Loucy (cell line): ENCODE data around the gene MCU.

Experiments used
- H2AFZ ChIP-seq: fragments of 200-600 bp; sonication (generic); 2 replicates; pipeline ENCODE4 v1.6.0; 2016; ENCODE audit warnings: antibody characterized with exemption, mild to moderate bottlenecking, low read length, moderate library complexity
- H3F3A ChIP-seq: fragments of 200-600 bp; 2 replicates; pipeline ENCODE4 v1.6.0; 2016; ENCODE audit warnings: antibody characterized with exemption, low read depth, mild to moderate bottlenecking
- H3K27me3 ChIP-seq: fragments of 200-600 bp; sonication (generic); 2 replicates; pipeline ENCODE4 v1.6.1; 2014; ENCODE audit warnings: low read length, mild to moderate bottlenecking; ENCODE audit not compliant: insufficient read depth, poor library complexity, severe bottlenecking
- H3K36me3 ChIP-seq: fragments of 200-600 bp; sonication (generic); 2 replicates; pipeline ENCODE4 v1.6.1; 2016; ENCODE audit warnings: low read length; ENCODE audit not compliant: insufficient read depth
- H3K4me1 ChIP-seq: fragments of 200-600 bp; sonication (generic); 2 replicates; pipeline ENCODE4 v1.5.1; 2014; ENCODE audit warnings: low read length, mild to moderate bottlenecking; ENCODE audit not compliant: insufficient read depth, poor library complexity, severe bottlenecking
- H3K4me2 ChIP-seq: fragments of 200-600 bp; sonication (generic); 2 replicates; pipeline ENCODE4 v1.6.0; 2014; ENCODE audit warnings: antibody characterized with exemption, low read length, low read depth, mild to moderate bottlenecking; ENCODE audit not compliant: poor library complexity, severe bottlenecking
- H3K4me3 ChIP-seq: fragments of 200-600 bp; sonication (generic); 2 replicates; pipeline ENCODE4 v1.5.1; 2014; ENCODE audit warnings: low read length, mild to moderate bottlenecking, mixed read lengths; ENCODE audit not compliant: poor library complexity, severe bottlenecking
- H3K79me2 ChIP-seq: fragments of 200-600 bp; sonication (generic); 2 replicates; pipeline ENCODE4 v1.6.1; 2014; ENCODE audit warnings: low read length; ENCODE audit not compliant: insufficient read depth
- H3K9ac ChIP-seq: fragments of 200-600 bp; sonication (generic); 2 replicates; pipeline ENCODE4 v1.6.0; 2014; ENCODE audit warnings: mild to moderate bottlenecking, low read depth, low read length, moderate library complexity; ENCODE audit not compliant: poor library complexity, severe bottlenecking
- H3K9me2 ChIP-seq: fragments of 200-600 bp; sonication (generic); replicated peaks from 2 replicates; pipeline ENCODE4 v1.6.1; 2016; ENCODE audit warnings: low read depth, low read length, mixed read lengths
- H3K9me3 ChIP-seq: fragments of 200-600 bp; sonication (generic); 2 replicates; pipeline ENCODE4 v1.6.1; 2014; ENCODE audit warnings: mild to moderate bottlenecking, antibody characterized with exemption, low read length, low read depth; ENCODE audit not compliant: insufficient read depth
- H4K20me1 ChIP-seq: fragments of 200-600 bp; sonication (generic); 2 replicates; pipeline ENCODE4 v1.6.0; 2014; ENCODE audit warnings: antibody characterized with exemption, low read length, mild to moderate bottlenecking; ENCODE audit not compliant: insufficient read depth, poor library complexity, severe bottlenecking
- EZH2phosphoT487 ChIP-seq: fragments of 200-600 bp; IDR thresholded peaks from 2 replicates; pipeline ENCODE4 v1.6.1; 2018; ENCODE audit warnings: antibody characterized with exemption, mild to moderate bottlenecking, moderate library complexity, borderline replicate concordance
- TF ChIP-seq, protein P1 (sequence below): fragments of 200-600 bp; sonication (generic); conservative IDR thresholded peaks from 2 replicates; pipeline ENCODE4 v1.5.1; 2014; ENCODE audit warnings: mild to moderate bottlenecking, antibody characterized with exemption, low read length

MCU gene

DNA sequence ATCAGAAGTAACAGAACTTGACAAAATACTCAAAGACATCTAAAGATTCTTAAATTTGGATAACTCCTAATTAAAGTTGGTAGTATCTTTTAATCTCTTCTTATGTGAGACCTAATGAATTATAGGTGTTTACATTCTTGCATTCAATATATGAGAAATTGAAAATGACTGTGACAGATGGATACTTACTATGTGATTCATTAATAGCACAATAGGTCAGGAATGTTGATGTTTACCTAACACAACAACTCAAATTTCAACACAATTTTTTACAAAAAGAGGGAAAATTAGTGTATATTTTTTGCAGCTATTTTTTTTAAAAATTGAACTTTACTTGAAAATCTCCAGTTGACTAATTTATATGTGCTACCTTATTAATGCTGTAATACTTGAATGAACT is 31.7 kb upstream of the MCU start:
- TF ChIP-seq EZH2phosphoT487, result no peak
- TF ChIP-seq, protein P1, sequence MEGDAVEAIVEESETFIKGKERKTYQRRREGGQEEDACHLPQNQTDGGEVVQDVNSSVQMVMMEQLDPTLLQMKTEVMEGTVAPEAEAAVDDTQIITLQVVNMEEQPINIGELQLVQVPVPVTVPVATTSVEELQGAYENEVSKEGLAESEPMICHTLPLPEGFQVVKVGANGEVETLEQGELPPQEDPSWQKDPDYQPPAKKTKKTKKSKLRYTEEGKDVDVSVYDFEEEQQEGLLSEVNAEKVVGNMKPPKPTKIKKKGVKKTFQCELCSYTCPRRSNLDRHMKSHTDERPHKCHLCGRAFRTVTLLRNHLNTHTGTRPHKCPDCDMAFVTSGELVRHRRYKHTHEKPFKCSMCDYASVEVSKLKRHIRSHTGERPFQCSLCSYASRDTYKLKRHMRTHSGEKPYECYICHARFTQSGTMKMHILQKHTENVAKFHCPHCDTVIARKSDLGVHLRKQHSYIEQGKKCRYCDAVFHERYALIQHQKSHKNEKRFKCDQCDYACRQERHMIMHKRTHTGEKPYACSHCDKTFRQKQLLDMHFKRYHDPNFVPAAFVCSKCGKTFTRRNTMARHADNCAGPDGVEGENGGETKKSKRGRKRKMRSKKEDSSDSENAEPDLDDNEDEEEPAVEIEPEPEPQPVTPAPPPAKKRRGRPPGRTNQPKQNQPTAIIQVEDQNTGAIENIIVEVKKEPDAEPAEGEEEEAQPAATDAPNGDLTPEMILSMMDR, result no peak
- Histone ChIP-seq H3K4me1 (no peaks in the 10 kb centered on the region), H3K4me3 (no peak overlapping the region), H3K9me2 (no peaks in the 10 kb centered on the region), H3K79me2 (no peaks in the 10 kb centered on the region), H2AFZ (no peak overlapping the region), H3K9ac (no peak overlapping the region), H3F3A (no peaks in the 10 kb centered on the region), H3K27me3 (no peaks in the 10 kb centered on the region), H4K20me1 (no peaks in the 10 kb centered on the region), H3K4me2 (no peak overlapping the region), H3K9me3 (no peaks in the 10 kb centered on the region), H3K36me3 (no peaks in the 10 kb centered on the region)

DNA sequence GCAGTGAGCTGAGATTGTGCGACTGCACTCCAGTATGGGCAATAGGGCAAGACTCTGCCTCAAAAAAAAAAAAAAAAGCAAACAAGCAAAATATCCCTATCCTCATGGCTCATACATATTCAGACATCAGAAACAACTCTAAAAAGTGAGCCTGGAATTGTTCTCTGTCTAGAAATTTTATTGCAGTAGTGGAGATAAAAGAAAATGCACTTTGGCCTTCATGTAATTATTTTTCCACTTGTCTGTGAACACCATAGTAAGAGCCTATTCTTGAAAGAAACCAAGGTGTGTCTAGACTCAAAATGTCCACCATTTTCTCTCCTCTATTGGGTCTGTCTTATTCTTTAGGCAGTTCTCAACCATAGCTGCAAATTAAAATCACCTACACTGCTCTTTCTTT is 30.5 kb upstream of the MCU start:
- Histone ChIP-seq H3K9me3 (no peaks in the 10 kb centered on the region), H2AFZ (no peak overlapping the region), H3K9me2 (no peaks in the 10 kb centered on the region), H3K79me2 (no peaks in the 10 kb centered on the region), H3K9ac (no peak overlapping the region), H3K4me3 (no peak overlapping the region), H3K4me1 (no peaks in the 10 kb centered on the region), H3K36me3 (no peaks in the 10 kb centered on the region), H3K4me2 (no peak overlapping the region), H4K20me1 (no peaks in the 10 kb centered on the region), H3F3A (no peaks in the 10 kb centered on the region), H3K27me3 (no peaks in the 10 kb centered on the region)
- TF ChIP-seq EZH2phosphoT487, result no peak

DNA sequence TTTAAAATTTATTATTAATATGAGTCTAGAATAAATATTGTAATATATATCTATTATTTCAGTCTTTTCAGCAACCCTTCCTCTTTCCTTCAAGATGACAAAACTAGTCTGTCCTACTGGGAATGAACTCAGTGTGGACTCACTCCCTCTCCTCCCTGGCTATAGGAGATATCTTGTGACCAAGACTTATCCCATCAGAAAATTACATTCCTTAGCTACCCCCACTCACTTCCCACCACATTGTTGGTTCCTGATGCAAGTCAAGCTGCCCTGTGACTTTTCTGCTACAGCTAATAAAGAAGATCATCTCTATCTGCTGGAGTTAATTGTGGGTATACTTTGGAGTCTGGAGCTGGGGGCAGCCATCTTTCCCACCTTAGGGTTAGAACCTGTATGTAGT is 28.0 kb upstream of the MCU start:
- Histone ChIP-seq H3K4me2 (no peak overlapping the region), H3K4me3 (no peak overlapping the region), H3K27me3 (no peaks in the 10 kb centered on the region), H3K9me2 (no peaks in the 10 kb centered on the region), H4K20me1 (no peaks in the 10 kb centered on the region), H3K9me3 (no peaks in the 10 kb centered on the region), H2AFZ (peak overlapping the region; percentile 22; the same call in 1 of the 2 replicates), H3K36me3 (no peaks in the 10 kb centered on the region), H3K9ac (no peak overlapping the region), H3K79me2 (no peaks in the 10 kb centered on the region), H3K4me1 (no peaks in the 10 kb centered on the region), H3F3A (no peaks in the 10 kb centered on the region)
- no peak for TF ChIP-seq EZH2phosphoT487
- TF ChIP-seq, protein P1, result no peak

DNA sequence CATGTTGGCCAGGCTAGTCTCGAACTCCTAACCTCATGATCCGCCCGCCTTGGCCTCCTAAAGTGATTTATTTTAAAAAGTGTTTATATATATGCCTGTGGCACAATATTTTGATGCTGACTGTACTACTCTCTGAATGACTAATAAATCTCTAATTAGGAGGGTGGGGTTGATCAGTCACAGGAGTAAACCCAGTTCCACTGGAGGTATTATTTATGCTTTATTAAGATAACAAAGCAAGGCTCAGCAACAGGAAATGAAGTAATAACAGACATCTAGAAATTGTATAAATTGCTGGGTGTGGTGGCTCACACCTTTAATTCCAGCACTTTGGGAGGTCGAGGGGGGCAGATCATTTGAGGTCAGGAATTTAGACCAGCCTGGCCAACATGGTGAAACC is 26.0 kb upstream of the MCU start:
- H3K4me3 ChIP-seq, result no peak overlapping the region
- H3K79me2 ChIP-seq, result no peaks in the 10 kb centered on the region
- H3K9me2 ChIP-seq, result no peaks in the 10 kb centered on the region
- H3K9ac ChIP-seq, result no peak overlapping the region
- no peaks in the 10 kb centered on the region for H3K4me1 ChIP-seq
- H2AFZ ChIP-seq, result no peak overlapping the region
- H3K36me3 ChIP-seq, result no peaks in the 10 kb centered on the region
- TF ChIP-seq EZH2phosphoT487, result no peak
- TF ChIP-seq, protein P1, result no peak
- H3K27me3 ChIP-seq, result no peaks in the 10 kb centered on the region
- H3F3A ChIP-seq, result no peaks in the 10 kb centered on the region
- H3K9me3 ChIP-seq, result no peaks in the 10 kb centered on the region
- no peak overlapping the region for H3K4me2 ChIP-seq
- no peaks in the 10 kb centered on the region for H4K20me1 ChIP-seq
